Neural progenitor cell (in vitro differentiated cells): ENCODE data around the gene ISCA1. TPM values are rescaled to one million over a fixed set of nuclear protein-coding genes. Genes with fewer than 3 reads are reported as not detected.
A peak's percentile ranks its signal among the peaks of the same experiment; 100 is the strongest.

Experiments used
- DNase-seq: peaks from one replicate; pipeline ENCODE4 v3.0.0-alpha.2; 2016; ENCODE audit warnings: low spot score
- H2AFZ ChIP-seq: fragments of 200-600 bp; sonication (generic); replicated peaks from 2 replicates; pipeline ENCODE4 v1.6.1; 2016; ENCODE audit warnings: antibody characterized with exemption
- H3F3A ChIP-seq: fragments of 200-600 bp; sonication (generic); 2 replicates; pipeline ENCODE4 v1.6.1; 2016; ENCODE audit warnings: antibody characterized with exemption, low read depth
- H3K27ac ChIP-seq: fragments of 200-600 bp; sonication (generic); 2 replicates; pipeline ENCODE4 v1.5.1; 2016; ENCODE audit warnings: mild to moderate bottlenecking
- H3K27me3 ChIP-seq: fragments of 200-600 bp; sonication (generic); 2 replicates; pipeline ENCODE4 v1.6.1; 2016; ENCODE audit warnings: mild to moderate bottlenecking, moderate library complexity
- H3K36me3 ChIP-seq: fragments of 200-600 bp; sonication (generic); 2 replicates; pipeline ENCODE4 v1.5.1; 2016
- H3K4me1 ChIP-seq: fragments of 200-600 bp; sonication (generic); 2 replicates; pipeline ENCODE4 v1.6.1; 2016; ENCODE audit warnings: mixed run types
- H3K4me2 ChIP-seq: fragments of 200-600 bp; sonication (generic); 2 replicates; pipeline ENCODE4 v1.6.1; 2016
- H3K4me3 ChIP-seq: fragments of 200-600 bp; sonication (generic); 2 replicates; pipeline ENCODE4 v1.5.1; 2016
- H3K79me2 ChIP-seq: fragments of 200-600 bp; sonication (generic); 2 replicates; pipeline ENCODE4 v1.6.1; 2016; ENCODE audit warnings: low read depth
- H3K9ac ChIP-seq: fragments of 200-600 bp; sonication (generic); 2 replicates; pipeline ENCODE4 v1.6.1; 2016
- H3K9me3 ChIP-seq: fragments of 200-600 bp; sonication (generic); 2 replicates; pipeline ENCODE4 v1.5.1; 2016; ENCODE audit warnings: low read depth
- H4K20me1 ChIP-seq: fragments of 200-600 bp; sonication (generic); 2 replicates; pipeline ENCODE4 v1.6.1; 2016; ENCODE audit warnings: low read depth
- H3K27ac Mint-ChIP-seq: 3 replicates; pipeline ENCODE4 v1.8.0; 2021; ENCODE audit warnings: mixed read lengths
- H3K27me3 Mint-ChIP-seq: 2 replicates; pipeline ENCODE4 v1.8.0; 2022; ENCODE audit warnings: low read depth, mild to moderate bottlenecking, inconsistent platforms, moderate library complexity, mixed read lengths; ENCODE audit not compliant: insufficient read depth
- H3K36me3 Mint-ChIP-seq: 3 replicates; pipeline ENCODE4 v1.8.0; 2021; ENCODE audit warnings: mixed read lengths
- H3K4me1 Mint-ChIP-seq: 3 replicates; pipeline ENCODE4 v1.8.0; 2021; ENCODE audit warnings: mixed read lengths
- H3K4me3 Mint-ChIP-seq: 3 replicates; pipeline ENCODE4 v1.8.0; 2021; ENCODE audit warnings: mild to moderate bottlenecking, moderate library complexity, mixed read lengths
- H3K9me3 Mint-ChIP-seq: 3 replicates; pipeline ENCODE4 v1.8.0; 2020; ENCODE audit warnings: mixed read lengths
- CTCF ChIP-seq: fragments of 200-600 bp; sonication (generic); IDR thresholded peaks from 2 replicates; pipeline ENCODE4 v1.5.1; 2017; ENCODE audit warnings: antibody characterized with exemption, mild to moderate bottlenecking
- EZH2 ChIP-seq: fragments of 200-600 bp; sonication (generic); IDR thresholded peaks from 2 replicates; pipeline ENCODE4 v1.6.1; 2017; ENCODE audit warnings: antibody characterized with exemption, mild to moderate bottlenecking, moderate library complexity
- EZH2phosphoT487 ChIP-seq: fragments of 200-600 bp; sonication (generic); IDR thresholded peaks from 2 replicates; pipeline ENCODE4 v1.6.1; 2017; ENCODE audit warnings: antibody characterized with exemption
- total RNA-seq: library from RNA; depleted of rRNA; stranded (reverse); fragments of >200 nt; gene quantifications from 2 replicates; pipeline ENCODE4 v1.2.3, GENCODE V29; 2015; ENCODE audit warnings: low replicate concordance

The ISCA1 gene
- total RNA-seq, 1 donor from 2014 or later: 42.9 TPM

- TF ChIP-seq EZH2phosphoT487 (no peak), CTCF (no peak), EZH2 (no peak)
- no peaks in the 10 kb centered on the region for H3K27me3 Mint-ChIP-seq
- peak; percentile 54 for DNase-seq
- Histone ChIP-seq H3K4me2 (peak overlapping the region; percentile 55), H3K36me3 (peaks cover 6% of the 10 kb centered on the region), H3K4me1 (peaks cover 12% of the 10 kb centered on the region), H3F3A (no peaks in the 10 kb centered on the region), H3K27me3 (no peaks in the 10 kb centered on the region), H3K9ac (no peak overlapping the region), H2AFZ (no peak overlapping the region), H3K27ac (no peak overlapping the region), H3K79me2 (no peaks in the 10 kb centered on the region), H4K20me1 (peaks cover 9% of the 10 kb centered on the region), H3K9me3 (no peaks in the 10 kb centered on the region), H3K4me3 (no peak overlapping the region)
- no peak overlapping the region for H3K4me3 Mint-ChIP-seq
- peaks cover 3% of the 10 kb centered on the region for H3K4me1 Mint-ChIP-seq
- peak overlapping the region; percentile 30 for H3K27ac Mint-ChIP-seq
- H3K9me3 Mint-ChIP-seq: no peaks in the 10 kb centered on the region
- peaks cover 20% of the 10 kb centered on the region for H3K36me3 Mint-ChIP-seq
These were observed 45.8 kb upstream of the ISCA1 start for GRCh38 chr9:86328156-86328555.

- Histone ChIP-seq H3K9me3 (no peaks in the 10 kb centered on the region), H2AFZ (no peak overlapping the region), H3K79me2 (no peaks in the 10 kb centered on the region), H4K20me1 (peaks cover 9% of the 10 kb centered on the region), H3K4me2 (no peak overlapping the region), H3K27me3 (no peaks in the 10 kb centered on the region), H3K4me1 (peaks cover 12% of the 10 kb centered on the region), H3K4me3 (no peak overlapping the region), H3F3A (no peaks in the 10 kb centered on the region), H3K36me3 (peaks cover 4% of the 10 kb centered on the region), H3K27ac (no peak overlapping the region), H3K9ac (no peak overlapping the region)
- Mint-ChIP-seq H3K27me3 (no peaks in the 10 kb centered on the region), H3K36me3 (peaks cover 22% of the 10 kb centered on the region), H3K4me1 (peaks cover 3% of the 10 kb centered on the region), H3K4me3 (no peak overlapping the region), H3K9me3 (no peaks in the 10 kb centered on the region), H3K27ac (no peak overlapping the region)
- TF ChIP-seq CTCF: no peak
- no peak for TF ChIP-seq EZH2phosphoT487
- no peak for TF ChIP-seq EZH2
- DNase-seq: no peak
These were observed 44.2 kb upstream of the ISCA1 start for GRCh38 chr9:86326536-86326935.

- H4K20me1 ChIP-seq: peaks cover 9% of the 10 kb centered on the region
- TF ChIP-seq EZH2phosphoT487: no peak
- TF ChIP-seq CTCF: no peak
- no peak for TF ChIP-seq EZH2
- H3K79me2 ChIP-seq: no peaks in the 10 kb centered on the region
- no peaks in the 10 kb centered on the region for H3K27me3 Mint-ChIP-seq
- no peak for DNase-seq
- no peaks in the 10 kb centered on the region for H3K9me3 ChIP-seq
- no peaks in the 10 kb centered on the region for H3K9me3 Mint-ChIP-seq
- peaks cover 31% of the 10 kb centered on the region for H3K36me3 Mint-ChIP-seq
- H3F3A ChIP-seq: no peaks in the 10 kb centered on the region
- H3K4me3 Mint-ChIP-seq: no peak overlapping the region
- H3K27me3 ChIP-seq: no peaks in the 10 kb centered on the region
- H3K4me2 ChIP-seq: no peak overlapping the region
- H3K4me1 ChIP-seq: peaks cover 12% of the 10 kb centered on the region
- H3K27ac ChIP-seq: no peak overlapping the region
- H3K4me3 ChIP-seq: no peak overlapping the region
- no peak overlapping the region for H3K27ac Mint-ChIP-seq
- peaks cover 4% of the 10 kb centered on the region for H3K36me3 ChIP-seq
- no peak overlapping the region for H2AFZ ChIP-seq
- H3K4me1 Mint-ChIP-seq: peaks cover 3% of the 10 kb centered on the region
- H3K9ac ChIP-seq: no peak overlapping the region
These were observed 42.6 kb upstream of the ISCA1 start for GRCh38 chr9:86324901-86325300.
